Liver (tissue), 3 donors: ENCODE data around the gene GNB1.

Source experiments
- CTCF ChIP-seq: fragments of 150-350 bp; IDR thresholded peaks from 2 replicates; pipeline ENCODE4 v1.5.1; 2017; ENCODE audit warnings: improper control_type of control experiment, low read depth, low read length; ENCODE audit not compliant: missing input control
- FOXA1 ChIP-seq: IDR thresholded peaks from 2 replicates; pipeline ENCODE4 v1.6.1; 2016; ENCODE audit warnings: antibody characterized with exemption
- GABPA ChIP-seq, 2 donors: IDR thresholded peaks in 1 of 2; conservative IDR thresholded peaks in 1 of 2; 2 replicates each; pipeline ENCODE4 v1.6.1; 2016; ENCODE audit warnings: antibody characterized with exemption in 2 of 2, mild to moderate bottlenecking in 1 of 2, moderate library complexity in 1 of 2
- HNF4G ChIP-seq: IDR thresholded peaks from 2 replicates; pipeline ENCODE4 v1.6.1; 2016; ENCODE audit warnings: antibody characterized with exemption
- REST ChIP-seq: IDR thresholded peaks from 2 replicates; pipeline ENCODE4 v1.6.1; 2016; ENCODE audit warnings: antibody characterized with exemption, mild to moderate bottlenecking
- TAF1 ChIP-seq: conservative IDR thresholded peaks from 2 replicates; pipeline ENCODE4 v1.6.1; 2016; ENCODE audit warnings: antibody characterized with exemption, mild to moderate bottlenecking
- TF ChIP-seq, protein P1 (sequence below): IDR thresholded peaks from 2 replicates; pipeline ENCODE4 v1.6.1; 2016; ENCODE audit warnings: antibody characterized with exemption
- donor health status: healthy.
- donor health status: healthy.

- TF ChIP-seq CTCF (no peak), TAF1 (no peak), REST (no peak), FOXA1 (no peak), GABPA (IDR thresholded peaks at IDR 0.05 in 1 of 2, conservative IDR thresholded peaks at IDR 0.05 in 1 of 2) (no peak), HNF4G (no peak)
- TF ChIP-seq, protein P1, sequence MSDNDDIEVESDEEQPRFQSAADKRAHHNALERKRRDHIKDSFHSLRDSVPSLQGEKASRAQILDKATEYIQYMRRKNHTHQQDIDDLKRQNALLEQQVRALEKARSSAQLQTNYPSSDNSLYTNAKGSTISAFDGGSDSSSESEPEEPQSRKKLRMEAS = no peak
These were observed 36.2 kb upstream of the GNB1 start for GRCh38 chr1:1926886-1927660.
